Measurements from ENCODE around the gene ZNF566. TPM values are rescaled to one million over a fixed set of nuclear protein-coding genes. Genes with fewer than 3 reads are reported as not detected.

Gene ZNF566
- total and polyA plus RNA-seq, 12 donors, result 2.6 to 15.0 (median 10.9) TPM

DNA sequence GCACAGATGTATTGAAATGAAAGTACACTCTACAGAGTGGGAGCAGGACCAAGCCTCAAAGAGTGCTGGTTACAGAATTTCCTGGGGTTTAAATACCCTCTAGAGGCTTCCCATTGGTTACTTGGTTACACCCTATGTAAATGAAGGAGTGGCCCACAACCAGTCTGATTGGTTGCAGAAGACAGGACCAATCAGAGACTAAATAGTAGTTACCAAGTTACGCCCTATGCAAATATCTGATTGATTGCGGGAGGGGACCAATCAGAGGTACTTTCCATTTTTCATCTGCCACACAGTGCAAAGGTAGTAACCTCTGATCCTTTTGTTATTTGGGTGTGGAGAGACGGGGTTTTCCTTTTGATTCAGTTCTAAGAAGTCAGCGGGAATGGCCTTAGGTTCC, 65.4 kb downstream of the ZNF566 start:
- no peak for DNase-seq
- Histone ChIP-seq H3K27ac (no peak overlapping the region), H3K4me1 (peaks cover 0 to 20% (median 3%) of the 10 kb centered on the region in 9 donors), H3K4me3 (no peak overlapping the region), H3K9me3 (peaks cover 0 to 39% (median 0%) of the 10 kb centered on the region in 11 donors), H3K36me3 (no peaks in the 10 kb centered on the region), H3K27me3 (peaks cover 0 to 21% (median 0%) of the 10 kb centered on the region in 7 donors)
- 94% methylated on average over 4 of the region's 4 CpGs for WGBS, 2 donors
- no peak for ATAC-seq
- TF ChIP-seq CTCF (IDR thresholded peaks at IDR 0.05), result no peak
- intact Hi-C loops (cut with DNase I), result no loop called here

- peaks cover 0 to 21% (median 0%) of the 10 kb centered on the region in 7 donors for H3K27me3 ChIP-seq
- H3K4me1 ChIP-seq, result peaks cover 2 to 33% (median 16%) of the 10 kb centered on the region in 9 donors
- H3K27ac ChIP-seq, result peak overlapping the region in 7 of 10 donors; percentile 23 to 64 (median 51)
- TF ChIP-seq CTCF (IDR thresholded peaks at IDR 0.05), result no peak
- intact Hi-C loops (cut with DNase I), result no loop called here
- ATAC-seq (peak in 1 of 8 donors; percentile 1), DNase-seq (no peak)
- peaks cover 0 to 28% (median 0%) of the 10 kb centered on the region in 11 donors for H3K9me3 ChIP-seq
- 21% methylated on average over 33 of the region's 33 CpGs for WGBS, 2 donors
- no peaks in the 10 kb centered on the region for H3K36me3 ChIP-seq
- H3K4me3 ChIP-seq, result peak overlapping the region; percentile 28 to 68 (median 60)
Measured at GRCh38 chr19:36421749-36422481, 67.4 kb downstream of the ZNF566 start.

DNA sequence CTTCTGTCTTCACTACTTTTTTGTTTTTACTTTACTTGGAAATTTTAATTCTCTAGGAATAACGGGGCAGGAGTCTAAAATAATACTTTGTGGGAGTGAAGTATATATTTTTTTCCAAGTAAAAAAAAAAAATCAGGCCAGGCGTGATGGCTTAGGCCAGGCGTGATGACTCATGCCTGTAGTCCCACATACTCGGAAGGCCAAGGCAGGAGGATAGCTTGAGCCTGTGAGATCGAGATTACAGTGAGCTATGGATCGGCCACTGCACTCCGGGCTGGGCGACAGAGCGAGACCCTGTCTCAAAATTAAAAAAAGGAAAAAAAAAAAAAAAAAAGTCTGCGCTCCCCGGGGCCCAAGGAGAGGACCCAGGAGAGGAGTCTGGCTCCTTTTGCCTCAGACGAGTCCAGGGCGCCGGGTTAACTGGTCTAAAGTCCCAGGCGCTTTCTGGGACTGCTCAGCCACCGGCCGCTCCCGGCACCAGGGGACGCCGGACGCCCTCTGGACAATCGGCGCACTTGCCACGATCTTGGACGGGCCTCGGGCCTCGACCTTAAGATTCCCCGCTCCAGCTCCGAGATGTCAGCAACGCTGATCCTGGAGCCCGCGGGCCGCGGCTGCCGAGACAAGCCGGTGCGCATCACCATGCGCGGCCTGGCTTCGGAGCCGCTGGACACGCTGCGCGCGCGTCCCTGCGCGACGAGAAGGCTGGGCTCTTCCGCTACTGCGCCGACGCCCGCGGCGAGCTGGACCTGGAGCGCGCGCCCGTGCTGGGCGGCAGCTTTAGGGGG, 68.2 kb downstream of the ZNF566 start:
- TF ChIP-seq CTCF (IDR thresholded peaks at IDR 0.05), result peak in 3 of 9 donors; percentile 23 to 36 (median 34)
- peak overlapping the region; percentile 28 to 68 (median 60) for H3K4me3 ChIP-seq
- WGBS, 2 donors, result 5 to 7% methylated on average over 61 of the region's 61 CpGs
- ATAC-seq, result peak in 7 of 8 donors; percentile 30 to 68 (median 61)
- H3K36me3 ChIP-seq, result no peaks in the 10 kb centered on the region
- H3K27ac ChIP-seq, result peak overlapping the region in 7 of 10 donors; percentile 23 to 64 (median 51)
- peak; percentile 18 to 54 for DNase-seq
- peaks cover 2 to 37% (median 17%) of the 10 kb centered on the region in 9 donors for H3K4me1 ChIP-seq
- intact Hi-C loops (cut with DNase I), result no loop called here
- H3K27me3 ChIP-seq, result peaks cover 0 to 21% (median 0%) of the 10 kb centered on the region in 7 donors
- H3K9me3 ChIP-seq, result peaks cover 0 to 23% (median 0%) of the 10 kb centered on the region in 11 donors
